HCT116 (cell line): ENCODE measurements around the gene IGFBPL1.

Experiments used
- RAD21 ChIP-seq: IDR thresholded peaks from 2 replicates; pipeline ENCODE4 v1.6.1; 2012; ENCODE audit warnings: low read depth, mild to moderate bottlenecking
- YY1 ChIP-seq: IDR thresholded peaks from 2 replicates; pipeline ENCODE4 v1.6.1; 2011; ENCODE audit warnings: low read length, low read depth, moderate library complexity, mild to moderate bottlenecking; ENCODE audit not compliant: insufficient replicate concordance; ENCODE audit errors: extremely low read depth
- TF ChIP-seq, protein P1 (sequence below), 3 experiments: fragments of 200-600 bp in 1 of 3; sonication (generic) in 1 of 3; IDR thresholded peaks in 2 of 3; conservative IDR thresholded peaks in 1 of 3; 2 replicates each; pipeline ENCODE4 v1.5.1; 2012 to 2017; ENCODE audit warnings: low read depth in 2 of 3, low read length in 2 of 3, antibody characterized with exemption in 1 of 3, borderline replicate concordance in 1 of 3, control low read depth in 1 of 3, mild to moderate bottlenecking in 1 of 3, mixed read lengths in 1 of 3, mixed run types in 1 of 3, moderate library complexity in 1 of 3; ENCODE audit not compliant: insufficient read depth in 1 of 3

DNA sequence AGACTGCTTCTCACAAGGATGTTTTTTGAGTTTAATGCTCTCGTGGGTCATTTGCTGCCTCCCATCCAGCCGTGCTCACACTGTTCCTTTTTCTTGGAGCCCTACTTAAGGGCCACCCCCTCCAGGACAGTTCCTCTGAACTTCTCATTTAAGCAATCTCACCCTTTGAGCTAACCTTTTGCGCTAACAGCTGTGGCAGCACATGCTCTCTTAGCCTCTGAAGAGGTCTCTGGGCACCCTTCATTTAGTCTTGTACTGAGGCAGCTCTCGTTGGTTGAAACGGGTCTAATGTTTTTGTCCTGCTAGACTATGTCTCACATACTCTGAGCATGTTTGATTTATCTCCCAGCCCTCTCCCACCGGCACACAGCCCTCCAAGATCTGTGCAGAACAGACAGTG lies 19.9 kb downstream of the IGFBPL1 start:
- TF ChIP-seq, protein P1, sequence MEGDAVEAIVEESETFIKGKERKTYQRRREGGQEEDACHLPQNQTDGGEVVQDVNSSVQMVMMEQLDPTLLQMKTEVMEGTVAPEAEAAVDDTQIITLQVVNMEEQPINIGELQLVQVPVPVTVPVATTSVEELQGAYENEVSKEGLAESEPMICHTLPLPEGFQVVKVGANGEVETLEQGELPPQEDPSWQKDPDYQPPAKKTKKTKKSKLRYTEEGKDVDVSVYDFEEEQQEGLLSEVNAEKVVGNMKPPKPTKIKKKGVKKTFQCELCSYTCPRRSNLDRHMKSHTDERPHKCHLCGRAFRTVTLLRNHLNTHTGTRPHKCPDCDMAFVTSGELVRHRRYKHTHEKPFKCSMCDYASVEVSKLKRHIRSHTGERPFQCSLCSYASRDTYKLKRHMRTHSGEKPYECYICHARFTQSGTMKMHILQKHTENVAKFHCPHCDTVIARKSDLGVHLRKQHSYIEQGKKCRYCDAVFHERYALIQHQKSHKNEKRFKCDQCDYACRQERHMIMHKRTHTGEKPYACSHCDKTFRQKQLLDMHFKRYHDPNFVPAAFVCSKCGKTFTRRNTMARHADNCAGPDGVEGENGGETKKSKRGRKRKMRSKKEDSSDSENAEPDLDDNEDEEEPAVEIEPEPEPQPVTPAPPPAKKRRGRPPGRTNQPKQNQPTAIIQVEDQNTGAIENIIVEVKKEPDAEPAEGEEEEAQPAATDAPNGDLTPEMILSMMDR (IDR thresholded peaks at IDR 0.05 in 2 of 3, conservative IDR thresholded peaks at IDR 0.05 in 1 of 3; ENCODE audit: borderline replicate concordance in 1 of 3, insufficient read depth in 1 of 3, low read depth in 2 of 3, low read length in 2 of 3), result no peak
- TF ChIP-seq RAD21, result no peak
- TF ChIP-seq YY1, result no peak
